Spleen (tissue), 11 donors: ENCODE data around the gene OR8A1. TPM values are rescaled to one million over a fixed set of nuclear protein-coding genes. Genes with fewer than 3 reads are reported as not detected.

Experiments used
- DNase-seq: peaks from one replicate; pipeline ENCODE4 v3.0.0-alpha.2; 2020
- H3K27ac ChIP-seq, 8 donors: fragments of 200-600 bp; sonication (generic) in 7 of 8; 1 replicate in 4 of 8; 2 replicates in 4 of 8; pipeline versions ENCODE4 v1.5.0 to v1.8.0; 2016 to 2021; ENCODE audit warnings: inconsistent platforms in 4 of 8, mild to moderate bottlenecking in 4 of 8, moderate library complexity in 1 of 8
- H3K27me3 ChIP-seq, 7 donors: fragments of 200-600 bp; sonication (generic) in 6 of 7; replicated peaks in 1 of 7; 1 replicate in 4 of 7; 2 replicates in 3 of 7; pipeline versions ENCODE4 v1.5.0 to v1.8.0; 2016 to 2021; ENCODE audit warnings: inconsistent platforms in 3 of 7, mild to moderate bottlenecking in 1 of 7
- H3K36me3 ChIP-seq, 6 donors: fragments of 200-600 bp; sonication (generic) in 5 of 6; 1 replicate in 4 of 6; 2 replicates in 2 of 6; pipeline versions ENCODE4 v1.5.0 to v1.8.0; 2016 to 2021; ENCODE audit warnings: inconsistent platforms in 2 of 6
- H3K4me1 ChIP-seq, 6 donors: fragments of 200-600 bp; sonication (generic) in 5 of 6; 1 replicate in 3 of 6; 2 replicates in 3 of 6; pipeline versions ENCODE4 v1.5.0 to v1.8.0; 2016 to 2021; ENCODE audit warnings: inconsistent platforms in 3 of 6
- H3K4me3 ChIP-seq, 8 donors: fragments of 200-600 bp; sonication (generic) in 7 of 8; 1 replicate in 4 of 8; 2 replicates in 4 of 8; pipeline versions ENCODE4 v1.5.0 to v1.8.0; 2016 to 2021; ENCODE audit warnings: inconsistent platforms in 4 of 8, mild to moderate bottlenecking in 4 of 8, moderate library complexity in 2 of 8
- H3K9me3 ChIP-seq, 8 donors: fragments of 200-600 bp; sonication (generic) in 7 of 8; 1 replicate in 4 of 8; 2 replicates in 4 of 8; pipeline versions ENCODE4 v1.5.0 to v1.8.0; 2016 to 2021; ENCODE audit warnings: inconsistent platforms in 4 of 8
- CTCF ChIP-seq, 11 experiments: fragments of 200-600 bp in 7 of 11; fragments of 450-650 bp in 4 of 11; sonication (generic) in 4 of 11; IDR thresholded peaks in 8 of 11; conservative IDR thresholded peaks in 3 of 11; 1 replicate in 7 of 11; 2 replicates in 4 of 11; pipeline versions ENCODE4 v1.4.0 to v1.8.0; 2016 to 2021; ENCODE audit warnings: antibody characterized with exemption in 11 of 11, inconsistent platforms in 4 of 11, mild to moderate bottlenecking in 1 of 11
- POLR2A ChIP-seq, 3 donors: fragments of 450-650 bp; IDR thresholded peaks; one replicate each; pipeline ENCODE4 v1.5.1; 2017; ENCODE audit warnings: antibody characterized with exemption in 3 of 3, mild to moderate bottlenecking in 1 of 3
- POLR2AphosphoS5 ChIP-seq, 3 donors: sonication (generic); formaldehyde crosslinking; IDR thresholded peaks; one replicate each; pipeline ENCODE4 v1.5.1; 2017; ENCODE audit warnings: antibody characterized with exemption in 3 of 3
- WGBS, 5 donors: extraction: QIAGEN DNeasy Blood & Tissue Kit in 3 of 5; methylation state at CpG; one replicate each; pipeline versions ENCODE4 v1.1.5 to v1.1.7; 2013 to 2018; 5-methylcytosine and 5-hydroxymethylcytosine counted together
- intact Hi-C: fragments of 100-400 bp; cut with DNase I; formaldehyde crosslinking; loops from one replicate; pipeline ENCODE4 v1.15.0; 2023; ENCODE audit warnings: low total_unique reads
- polyA plus RNA-seq, 3 donors: library from polyadenylated mRNA; stranded (reverse); fragments of 200-250 nt; gene quantifications; one replicate each; pipeline ENCODE4 v1.2.1, GENCODE V29; 2013
- small RNA-seq, 4 donors: library from RNA; depleted of rRNA; stranded (forward); fragments of <200 nt; gene quantifications; one replicate each; pipeline ENCODE3, GENCODE V24; 2016
- total RNA-seq, 7 donors: library from RNA; depleted of rRNA in 3 of 7; stranded (reverse); fragments of >200 nt in 3 of 7; fragmentation: NEBNext Ultra II Directional in 4 of 7; extraction: Animal tissue kit (Norgen Biotek cat#: 25700) in 4 of 7; gene quantifications; one replicate each; pipeline versions ENCODE4 v1.1.0 to v1.2.1, GENCODE V29; 2016 to 2021
- donor health status: healthy with polysubstance abuse.
- donor health status: DM: no; HTN: no; CAD: no; lungs with moderate emphysema.
- donor health status: DM: no; HTN: no; CAD: no.
- donor health status: Bipolar disorder and iron deficiency.
- donor health status: healthy.
- donor health status: DM: no; HTN: no; CAD: no.
- donor health status: DM: yes; HTN: yes; CAD: no.

OR8A1 gene
- total and polyA plus RNA-seq, 10 donors = not detected

- no peak for DNase-seq
- intact Hi-C loops = no loop called here
- 36 to 60% (median 46%) methylated on average over 3 of the region's 3 CpGs for WGBS, 5 donors
- H3K9me3 ChIP-seq = no peaks in the 10 kb centered on the region
- H3K27ac ChIP-seq = no peak overlapping the region
- no peaks in the 10 kb centered on the region for H3K36me3 ChIP-seq
- H3K4me3 ChIP-seq = no peak overlapping the region
- no peaks in the 10 kb centered on the region for H3K4me1 ChIP-seq
- no peak for TF ChIP-seq CTCF (IDR thresholded peaks at IDR 0.05 in 8 of 11, conservative IDR thresholded peaks at IDR 0.05 in 3 of 11)
- no peak for TF ChIP-seq POLR2AphosphoS5 (IDR thresholded peaks at IDR 0.05)
- no peak for TF ChIP-seq POLR2A (IDR thresholded peaks at IDR 0.05)
- peaks cover 0 to 20% (median 0%) of the 10 kb centered on the region in 7 donors for H3K27me3 ChIP-seq
Measured at GRCh38 chr11:124612045-124612444, 42.2 kb downstream of the OR8A1 start.

- no peak for DNase-seq
- Histone ChIP-seq H3K27me3 (peaks cover 0 to 21% (median 0%) of the 10 kb centered on the region in 7 donors), H3K9me3 (no peaks in the 10 kb centered on the region), H3K4me1 (no peaks in the 10 kb centered on the region), H3K36me3 (no peaks in the 10 kb centered on the region), H3K4me3 (no peak overlapping the region), H3K27ac (no peak overlapping the region)
- intact Hi-C loops = no loop called here
- TF ChIP-seq POLR2AphosphoS5 (IDR thresholded peaks at IDR 0.05) (no peak), CTCF (IDR thresholded peaks at IDR 0.05 in 8 of 11, conservative IDR thresholded peaks at IDR 0.05 in 3 of 11) (no peak), POLR2A (IDR thresholded peaks at IDR 0.05) (no peak)
- 70 to 82% (median 78%) methylated on average over 10 of the region's 10 CpGs for WGBS, 5 donors
Measured at GRCh38 chr11:124612567-124613246, 42.9 kb downstream of the OR8A1 start.

- H3K36me3 ChIP-seq = no peaks in the 10 kb centered on the region
- peaks cover 7 to 18% (median 12%) of the 10 kb centered on the region in 6 donors for H3K4me1 ChIP-seq
- peaks cover 0 to 21% (median 0%) of the 10 kb centered on the region in 7 donors for H3K27me3 ChIP-seq
- DNase-seq = no peak
- no peaks in the 10 kb centered on the region for H3K9me3 ChIP-seq
- H3K27ac ChIP-seq = no peak overlapping the region
- H3K4me3 ChIP-seq = no peak overlapping the region
- WGBS, 5 donors = 76 to 87% (median 87%) methylated on average over 5 of the region's 5 CpGs
- intact Hi-C loops = no loop called here
- TF ChIP-seq CTCF (IDR thresholded peaks at IDR 0.05 in 8 of 11, conservative IDR thresholded peaks at IDR 0.05 in 3 of 11) (no peak), POLR2AphosphoS5 (IDR thresholded peaks at IDR 0.05) (no peak), POLR2A (IDR thresholded peaks at IDR 0.05) (no peak)
Measured at GRCh38 chr11:124618863-124619262, 49.1 kb downstream of the OR8A1 start.

Small RNA genes within 50 kb of the gene (small RNA-seq; reads per million reads assigned to genes)
- 0 reads per million in 4 donors for gene OR8A3P

Other genes with a start within 250 kb of the OR8A1 start
- not detected for gene OR8D2, start 249.8 kb upstream of the OR8A1 start, total RNA-seq
- not detected for gene OR8D2, start 249.8 kb upstream of the OR8A1 start, polyA plus RNA-seq
- not detected for gene OR8B2, start 185.5 kb upstream of the OR8A1 start, total RNA-seq
- not detected for gene OR8B2, start 185.5 kb upstream of the OR8A1 start, polyA plus RNA-seq
- gene OR8B3, start 171.0 kb upstream of the OR8A1 start, total RNA-seq = not detected
- gene OR8B3, start 171.0 kb upstream of the OR8A1 start, polyA plus RNA-seq = not detected
- gene OR8B4, start 145.1 kb upstream of the OR8A1 start, total RNA-seq = not detected
- gene OR8B4, start 145.1 kb upstream of the OR8A1 start, polyA plus RNA-seq = not detected
- not detected for gene OR8B8, start 124.3 kb upstream of the OR8A1 start, total RNA-seq
- gene OR8B8, start 124.3 kb upstream of the OR8A1 start, polyA plus RNA-seq = not detected
- not detected for gene OR8B12, start 26.3 kb upstream of the OR8A1 start, total RNA-seq
- gene OR8B12, start 26.3 kb upstream of the OR8A1 start, polyA plus RNA-seq = not detected
- not detected for gene PANX3, start 41.4 kb downstream of the OR8A1 start, total RNA-seq
- not detected for gene PANX3, start 41.4 kb downstream of the OR8A1 start, polyA plus RNA-seq
- 10 to 100 TPM; 37.4 to 65.0 (median 47.5) TPM for gene TBRG1, start 52.9 kb downstream of the OR8A1 start, total RNA-seq
- gene TBRG1, start 52.9 kb downstream of the OR8A1 start, polyA plus RNA-seq = 10 to 100 TPM; 23.3 to 51.5 (median 33.6) TPM
- 10 to 100 TPM in 6 of 7 donors, 1 to 10 TPM in 1; 8.9 to 15.3 (median 14.0) TPM for gene SIAE, start 103.7 kb downstream of the OR8A1 start, total RNA-seq
- gene SIAE, start 103.7 kb downstream of the OR8A1 start, polyA plus RNA-seq = 1 to 10 TPM; 4.7 to 6.5 (median 5.9) TPM
- 1 to 10 TPM in 5 of 7 donors, under 1 TPM in 2; 0.34 to 2.6 (median 1.6) TPM for gene SPA17, start 103.9 kb downstream of the OR8A1 start, total RNA-seq
- gene SPA17, start 103.9 kb downstream of the OR8A1 start, polyA plus RNA-seq = 1 to 10 TPM; 2.6 to 4.8 (median 3.6) TPM
- 10 to 100 TPM; 29.0 to 61.2 (median 46.5) TPM for gene NRGN, start 169.9 kb downstream of the OR8A1 start, total RNA-seq
- 10 to 100 TPM; 12.7 to 24.2 (median 15.9) TPM for gene NRGN, start 169.9 kb downstream of the OR8A1 start, polyA plus RNA-seq
- 1 to 10 TPM in 2 of 7 donors, under 1 TPM in 2, not detected in 3; 0.43 to 1.5 (median 1.0) TPM for gene VSIG2, start 182.3 kb downstream of the OR8A1 start, total RNA-seq
- gene VSIG2, start 182.3 kb downstream of the OR8A1 start, polyA plus RNA-seq = 1 to 10 TPM in 2 of 3 donors, under 1 TPM in 1; 0.47 to 2.1 (median 2.0) TPM
- gene ESAM, start 192.3 kb downstream of the OR8A1 start, total RNA-seq = 10 to 100 TPM; 16.2 to 49.2 (median 29.2) TPM
- gene ESAM, start 192.3 kb downstream of the OR8A1 start, polyA plus RNA-seq = 10 to 100 TPM; 14.3 to 30.9 (median 18.0) TPM
- 10 to 100 TPM; 16.5 to 25.8 (median 19.3) TPM for gene MSANTD2, start 230.4 kb downstream of the OR8A1 start, total RNA-seq
- 10 to 100 TPM in 2 of 3 donors, 1 to 10 TPM in 1; 9.5 to 17.6 (median 13.8) TPM for gene MSANTD2, start 230.4 kb downstream of the OR8A1 start, polyA plus RNA-seq